NCI-H146 treated with DMSO at 0.1 percent for 48 hours (cell line): Measurements from ENCODE around the gene EIF4EBP2.
A peak's percentile ranks its signal among the peaks of the same experiment; 100 is the strongest.

Experiments used
- DNase-seq: peaks from one replicate; lab custom pipeline; 2025; ENCODE audit not compliant: unreplicated experiment; lab: John Stamatoyannopoulos, UW

EIF4EBP2 gene

GRCh38 chr10:70378122-70378521, 25.8 kb upstream of the EIF4EBP2 start:
- DNase-seq = no peak

GRCh38 chr10:70379581-70380176, 24.3 kb upstream of the EIF4EBP2 start:
- DNase-seq = no peak

GRCh38 chr10:70380350-70381135, 23.4 kb upstream of the EIF4EBP2 start:
- no peak for DNase-seq

GRCh38 chr10:70381471-70382421, 22.2 kb upstream of the EIF4EBP2 start:
- DNase-seq = peak; percentile 71

DNA sequence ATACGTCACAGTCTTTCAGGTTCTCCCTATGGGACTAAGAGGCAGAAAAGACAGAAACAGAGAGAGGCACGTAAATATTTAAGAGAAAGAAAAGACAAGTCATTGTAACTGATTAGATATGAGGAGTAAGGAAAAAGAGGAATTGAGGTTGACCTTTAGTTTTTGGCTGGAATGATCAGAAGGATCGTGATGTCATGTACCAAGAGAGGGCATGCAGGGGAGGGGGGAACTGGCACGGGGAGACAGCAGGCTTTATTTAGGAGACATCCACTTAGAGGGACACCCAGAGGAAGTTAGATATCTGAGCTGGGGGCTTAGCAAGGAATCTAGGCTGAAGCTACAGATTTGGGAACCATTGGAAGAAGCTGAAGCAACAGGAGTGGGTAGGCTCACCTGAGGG, 12.3 kb upstream of the EIF4EBP2 start:
- DNase-seq = no peak

DNA sequence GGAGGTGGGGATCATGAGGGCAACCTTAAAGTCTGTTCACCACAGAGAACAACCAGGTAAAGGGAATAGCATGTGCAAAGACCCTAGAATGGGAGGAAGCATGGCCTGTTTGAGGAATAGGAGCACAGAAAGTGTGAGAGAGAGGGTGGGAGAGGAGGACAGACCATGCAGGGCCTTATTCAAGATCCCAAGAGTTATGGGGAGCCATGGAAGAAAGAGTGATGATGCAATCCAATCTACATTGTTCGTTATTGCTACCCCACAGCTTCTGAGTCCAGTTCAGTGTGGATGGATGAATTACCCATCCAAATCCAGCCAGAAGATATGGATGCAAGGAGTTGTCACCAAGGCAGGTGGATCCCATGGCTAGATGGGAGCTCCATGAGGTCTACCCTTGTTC, 7.8 kb upstream of the EIF4EBP2 start:
- DNase-seq = no peak

- no peak for DNase-seq
Measured at GRCh38 chr10:70399177-70399576, 4.8 kb upstream of the EIF4EBP2 start.

DNA sequence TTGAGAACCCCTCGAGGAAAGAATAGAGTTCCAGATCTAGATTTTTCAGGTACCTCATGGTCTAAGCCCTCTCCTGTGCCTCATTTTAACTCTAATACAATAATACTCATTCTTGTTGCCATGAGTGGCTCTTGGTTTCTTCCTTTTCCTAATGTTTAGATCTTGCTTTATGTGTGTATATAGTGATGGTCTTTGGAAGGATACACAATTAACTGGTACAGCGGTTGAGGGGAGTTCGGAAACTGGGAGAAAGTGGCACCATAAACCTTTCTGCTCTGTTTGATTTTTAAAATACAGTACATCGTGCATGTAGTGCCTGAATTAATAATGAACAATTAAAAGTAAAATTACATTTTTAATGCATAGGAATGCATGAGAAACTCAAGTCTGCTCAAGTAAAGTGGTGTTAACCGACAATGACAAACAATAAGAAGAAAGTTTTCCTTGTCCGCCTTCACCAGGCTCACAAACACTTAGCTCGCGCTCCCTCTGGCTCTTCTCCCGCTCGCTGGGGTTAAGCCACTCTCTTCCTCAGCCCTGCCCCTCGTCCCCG, 386 bp upstream of the EIF4EBP2 start:
- DNase-seq = no peak

DNA sequence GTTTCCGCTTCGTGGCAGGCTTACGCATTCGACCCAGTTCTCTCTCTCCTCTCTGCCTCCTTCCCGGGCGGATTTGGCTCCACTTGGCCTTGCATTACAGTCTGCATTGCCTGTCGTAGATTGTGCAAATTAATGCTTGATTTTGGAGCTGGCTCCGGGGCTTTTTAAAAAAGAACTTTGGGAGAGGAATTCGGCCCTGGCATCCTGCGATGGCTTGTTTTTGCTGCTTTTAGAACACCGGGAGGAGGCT, 767 bp downstream of the EIF4EBP2 start:
- DNase-seq = no peak

DNA sequence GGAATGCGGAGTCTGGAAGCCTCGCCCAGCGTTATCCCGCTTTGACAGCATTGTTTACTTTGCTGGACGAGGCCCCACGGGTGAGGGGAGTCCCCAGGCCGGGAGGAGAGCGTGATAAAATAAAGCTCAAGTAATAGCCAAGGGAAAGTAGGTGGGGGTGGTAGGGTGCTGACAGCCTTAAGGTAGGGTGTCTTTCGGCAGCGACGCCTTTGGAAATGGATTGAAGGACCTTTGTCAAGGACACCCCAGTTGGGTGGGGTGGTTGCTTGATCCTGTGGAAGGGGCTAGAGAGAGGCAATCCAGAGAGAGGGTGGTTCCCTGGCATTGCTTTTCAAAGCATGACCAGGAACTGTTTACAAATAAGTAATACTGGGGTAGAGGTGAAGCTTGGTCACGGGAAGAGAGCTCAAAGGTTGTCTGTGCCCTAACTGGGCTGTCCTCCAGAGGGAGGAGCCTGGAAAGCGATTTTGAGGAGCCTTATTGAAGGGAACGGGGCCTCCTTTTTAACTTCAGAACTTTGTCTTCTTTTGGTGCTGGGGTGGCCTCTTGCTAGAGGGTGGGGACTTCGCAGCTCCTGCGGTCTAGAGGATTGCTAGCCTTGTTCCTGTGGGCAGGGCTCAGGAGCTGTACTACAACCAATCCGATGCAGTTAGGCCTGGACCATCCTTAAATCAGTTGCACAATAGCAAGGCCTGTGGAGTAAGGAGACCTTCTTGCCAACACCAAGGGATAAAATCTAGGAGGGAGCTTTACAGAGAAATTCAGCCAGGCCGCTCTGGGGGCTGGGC, 1.3 kb downstream of the EIF4EBP2 start:
- no peak for DNase-seq

GRCh38 chr10:70409772-70410171, 5.8 kb downstream of the EIF4EBP2 start:
- DNase-seq = no peak

DNA sequence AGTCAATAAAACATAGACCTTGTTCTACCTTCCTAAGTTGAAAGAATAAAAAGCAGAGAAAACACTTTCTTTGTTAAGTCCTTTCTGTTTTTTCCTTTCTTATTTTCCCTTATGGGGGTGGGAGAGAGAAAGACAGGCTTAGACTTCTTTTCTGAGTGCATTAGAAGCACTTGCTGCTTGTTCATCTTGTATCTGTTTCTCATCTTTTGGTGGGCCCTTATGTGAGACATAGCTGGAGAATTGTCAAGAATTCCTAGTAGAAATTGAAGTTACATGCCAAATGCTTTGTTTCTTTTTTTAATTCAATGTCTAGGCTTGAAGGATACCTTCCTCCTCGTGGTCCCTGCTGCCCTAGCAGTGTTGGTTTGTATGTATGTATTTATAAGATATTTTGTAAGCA, 6.7 kb downstream of the EIF4EBP2 start:
- DNase-seq = no peak

GRCh38 chr10:70412356-70412755, 8.4 kb downstream of the EIF4EBP2 start:
- DNase-seq = no peak

GRCh38 chr10:70417568-70417967, 13.6 kb downstream of the EIF4EBP2 start:
- DNase-seq = no peak

DNA sequence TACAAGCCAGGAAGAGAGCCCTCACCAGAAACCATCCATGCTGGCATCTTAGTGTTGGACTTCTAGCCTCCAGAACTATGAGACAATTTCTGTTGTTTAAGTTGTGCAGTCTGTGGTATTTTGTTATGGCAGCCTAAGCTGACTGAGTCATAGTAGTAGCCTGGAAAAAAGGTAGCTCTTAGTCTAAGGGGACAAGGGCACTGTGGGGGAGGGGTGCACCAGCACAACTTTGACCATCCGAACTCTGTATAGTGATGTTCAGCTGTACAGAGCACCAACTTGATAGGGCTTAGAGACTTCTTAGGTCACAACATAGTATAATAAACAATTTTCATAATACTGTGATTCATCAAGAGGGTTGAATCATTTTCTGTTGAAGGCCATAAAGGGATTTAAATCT, 14.3 kb downstream of the EIF4EBP2 start:
- DNase-seq = no peak

DNA sequence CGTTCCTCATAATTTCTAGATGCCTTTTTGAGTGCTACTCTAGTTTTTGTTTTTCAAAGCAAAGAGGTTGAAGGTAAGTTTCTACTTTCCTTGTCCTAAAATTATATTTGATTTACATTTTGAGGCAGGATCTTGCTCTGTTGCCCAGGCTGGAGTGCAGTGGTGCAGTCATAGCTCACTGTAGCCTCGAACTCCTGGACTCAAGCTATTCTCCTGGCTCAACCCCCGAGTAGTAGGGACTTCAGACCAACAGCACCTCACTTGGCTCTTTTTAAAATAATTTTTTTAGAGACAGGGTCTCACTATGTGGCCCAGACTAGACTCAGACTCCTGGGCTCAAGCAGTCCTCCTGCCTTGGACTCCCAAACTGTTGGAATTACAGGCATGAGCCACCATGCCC, 14.8 kb downstream of the EIF4EBP2 start:
- DNase-seq = no peak

DNA sequence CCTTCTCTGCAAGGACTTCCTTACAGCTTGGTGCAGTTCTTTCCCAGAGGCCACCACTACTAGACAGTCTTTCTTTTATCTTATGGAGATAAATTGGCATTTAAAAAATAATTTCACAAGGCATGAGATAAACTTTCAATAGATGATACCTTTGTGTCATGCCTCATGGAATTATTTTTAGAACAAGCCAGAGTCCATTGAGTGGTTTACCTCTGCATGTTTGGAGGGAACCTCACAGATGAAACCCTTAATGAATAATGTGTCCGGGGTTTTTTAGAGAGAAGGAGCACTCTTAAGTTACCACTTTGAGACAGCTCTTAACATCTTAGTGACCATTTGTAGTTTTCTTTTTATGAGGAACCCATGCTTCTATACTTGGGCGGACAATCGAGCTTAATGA, 20.4 kb downstream of the EIF4EBP2 start:
- DNase-seq = no peak

- no peak for DNase-seq
Measured at GRCh38 chr10:70425096-70425495, 21.2 kb downstream of the EIF4EBP2 start.

GRCh38 chr10:70426823-70427222, 22.9 kb downstream of the EIF4EBP2 start:
- DNase-seq = no peak

DNA sequence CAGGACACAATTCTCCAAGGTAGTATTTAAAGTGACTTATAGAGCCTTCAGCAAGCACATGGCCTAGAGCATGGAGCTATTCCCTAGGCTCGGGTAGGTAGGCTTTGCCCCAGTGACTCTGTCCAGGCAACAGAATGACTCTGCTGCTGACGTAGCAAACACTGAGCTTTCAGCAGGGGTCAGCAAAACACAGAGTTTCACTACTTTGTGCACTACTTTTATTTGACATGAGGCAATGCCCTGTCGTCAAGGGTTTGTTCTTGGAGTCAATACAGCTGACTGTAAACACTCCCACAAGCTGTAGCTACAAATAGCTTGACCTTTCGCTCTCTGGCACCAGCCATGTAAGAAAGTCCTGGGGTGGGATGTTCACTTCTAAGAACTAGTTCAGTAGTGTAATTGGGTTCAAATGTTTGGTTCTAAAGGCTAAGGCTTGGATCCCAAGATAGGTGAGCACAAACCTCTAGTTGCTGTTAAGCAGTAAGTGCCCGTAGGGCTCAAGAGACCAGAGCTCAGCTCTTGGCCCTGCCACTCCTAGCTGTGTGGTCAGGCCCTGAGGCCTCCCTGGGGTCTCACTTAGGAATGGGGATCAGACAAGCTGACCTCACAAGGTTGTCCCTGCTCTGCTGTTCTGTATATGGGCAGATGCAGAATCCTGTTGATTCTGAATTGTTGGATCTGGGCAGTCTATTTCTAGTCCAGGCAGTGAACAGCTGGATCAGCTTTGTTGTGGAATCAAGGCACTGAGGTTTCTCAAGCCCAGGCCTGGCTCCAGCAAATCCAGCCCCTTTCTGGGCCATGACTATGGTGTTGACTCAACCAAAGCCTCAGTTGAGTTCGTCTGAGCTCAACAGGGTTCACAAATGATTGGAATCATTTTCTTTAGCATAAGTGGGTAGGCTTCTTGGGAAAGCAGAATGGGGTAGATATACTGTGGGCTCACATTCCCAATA, 26.8 kb downstream of the EIF4EBP2 start:
- DNase-seq = no peak
